SK-N-SH (cell line): Measurements from ENCODE around the gene MAP3K12. TPM values are rescaled to one million over a fixed set of nuclear protein-coding genes. Genes with fewer than 3 reads are reported as not detected.

Experiments used
- CTCF ChIA-PET: fragments of 300-600, 350-600 bp; formaldehyde crosslinking; extraction: SDS; loops from one replicate; lab custom pipeline; 2021; lab: Yijun Ruan, JAX
- POLR2A ChIA-PET: fragments of 350-600 bp; sonication (Branson Sonifier 250); formaldehyde crosslinking; extraction: SDS; loops from one replicate; lab custom pipeline; 2020; ENCODE audit warnings: antibody characterized with exemption, inconsistent platforms; lab: Yijun Ruan, JAX
- DNase-seq: peaks from one replicate; pipeline ENCODE4 v3.0.0; 2012
- H2AFZ ChIP-seq: fragments of 200-600 bp; sonication (generic); 2 replicates; pipeline ENCODE4 v1.8.1; 2016; ENCODE audit warnings: antibody characterized with exemption, mild to moderate bottlenecking, low read depth
- H3F3A ChIP-seq: fragments of 200-600 bp; sonication (generic); replicated peaks from 2 replicates; pipeline ENCODE3; 2016; ENCODE audit warnings: antibody characterized with exemption, mild to moderate bottlenecking; ENCODE audit not compliant: insufficient read depth
- H3K27ac ChIP-seq, 2 experiments: fragments of 200-500 bp in 1 of 2; fragments of 200-600 bp in 1 of 2; sonication (Bioruptor generic) in 1 of 2; sonication (generic), shearing (Covaris generic) in 1 of 2; 2 replicates each; pipeline versions ENCODE4 v1.5.1 to v1.6.1; 2014 to 2016; ENCODE audit warnings: low read depth in 2 of 2, inconsistent platforms in 1 of 2, low read length in 1 of 2, mild to moderate bottlenecking in 1 of 2, mixed read lengths in 1 of 2
- H3K27me3 ChIP-seq: fragments of 200-600 bp; sonication (generic), shearing (Covaris generic); 2 replicates; pipeline ENCODE4 v1.6.1; 2016; ENCODE audit warnings: mixed run types; ENCODE audit not compliant: insufficient read depth
- H3K36me3 ChIP-seq, 2 experiments: fragments of 200-500 bp in 1 of 2; fragments of 200-600 bp in 1 of 2; sonication (Bioruptor generic) in 1 of 2; sonication (generic) in 1 of 2; replicated peaks in 1 of 2; 2 replicates each; pipeline versions ENCODE3 to v1.5.1; 2014 to 2016; ENCODE audit warnings: low read length in 1 of 2, mild to moderate bottlenecking in 1 of 2; ENCODE audit not compliant: insufficient read depth in 2 of 2, control insufficient read depth in 1 of 2
- H3K4me1 ChIP-seq, 2 experiments: fragments of 200-500 bp in 1 of 2; fragments of 200-600 bp in 1 of 2; sonication (Bioruptor generic) in 1 of 2; sonication (generic), shearing (Covaris generic) in 1 of 2; 2 replicates each; pipeline versions ENCODE4 v1.5.1 to v1.6.1; 2014 to 2016; ENCODE audit warnings: low read depth in 1 of 2, low read length in 1 of 2, mixed run types in 1 of 2; ENCODE audit not compliant: insufficient read depth in 2 of 2, control insufficient read depth in 1 of 2
- H3K4me2 ChIP-seq: fragments of 200-600 bp; sonication (generic), shearing (Covaris generic); 2 replicates; pipeline ENCODE4 v1.6.1; 2017; ENCODE audit warnings: mixed run types
- H3K4me3 ChIP-seq, 2 experiments: fragments of 200-500 bp in 1 of 2; fragments of 200-600 bp in 1 of 2; sonication (Bioruptor generic) in 1 of 2; sonication (generic), shearing (Covaris generic) in 1 of 2; 2 replicates each; pipeline versions ENCODE4 v1.5.1 to v1.8.1; 2014 to 2016; ENCODE audit warnings: low read depth in 2 of 2, inconsistent platforms in 1 of 2, low read length in 1 of 2, mild to moderate bottlenecking in 1 of 2, mixed read lengths in 1 of 2, moderate library complexity in 1 of 2
- H3K79me2 ChIP-seq: fragments of 200-600 bp; sonication (generic); 2 replicates; pipeline ENCODE4 v1.8.1; 2017; ENCODE audit warnings: mild to moderate bottlenecking; ENCODE audit not compliant: insufficient read depth
- H3K9ac ChIP-seq: fragments of 200-600 bp; sonication (generic); 2 replicates; pipeline ENCODE4 v1.6.1; 2017; ENCODE audit warnings: mixed run types
- H3K9me2 ChIP-seq: fragments of 200-600 bp; sonication (generic); 2 replicates; pipeline ENCODE4 v1.6.1; 2017; ENCODE audit warnings: mixed run types
- H3K9me3 ChIP-seq: fragments of 200-600 bp; sonication (generic); 2 replicates; pipeline ENCODE4 v1.6.1; 2017; ENCODE audit warnings: mixed run types, mild to moderate bottlenecking, moderate library complexity
- H4K20me1 ChIP-seq: fragments of 200-600 bp; sonication (generic); 2 replicates; pipeline ENCODE4 v1.6.1; 2017; ENCODE audit warnings: mild to moderate bottlenecking, mixed run types; ENCODE audit not compliant: insufficient read depth
- ELF1 ChIP-seq: IDR thresholded peaks from 2 replicates; pipeline ENCODE4 v1.4.0; 2012
- FOSL2 ChIP-seq: IDR thresholded peaks from 2 replicates; pipeline ENCODE4 v1.4.0; 2012; ENCODE audit warnings: low read depth, mild to moderate bottlenecking, moderate library complexity, borderline replicate concordance
- FOXM1 ChIP-seq: IDR thresholded peaks from 2 replicates; pipeline ENCODE4 v1.4.0; 2012; ENCODE audit warnings: low read depth, mild to moderate bottlenecking
- GABPA ChIP-seq: IDR thresholded peaks from 2 replicates; pipeline ENCODE4 v1.4.0; 2012; ENCODE audit warnings: low read depth, mild to moderate bottlenecking
- IRF3 ChIP-seq: fragments of 150-350 bp; IDR thresholded peaks from 2 replicates; pipeline ENCODE4 v1.6.1; 2016; ENCODE audit warnings: mild to moderate bottlenecking, low read depth, low read length
- NFIC ChIP-seq: IDR thresholded peaks from 2 replicates; pipeline ENCODE4 v1.4.0; 2012; ENCODE audit warnings: borderline replicate concordance
- POLR2AphosphoS5 ChIP-seq: IDR thresholded peaks from 2 replicates; pipeline ENCODE4 v1.6.1; 2012; ENCODE audit warnings: low read depth, low read length
- RAD21 ChIP-seq: IDR thresholded peaks from 2 replicates; pipeline ENCODE4 v1.6.1; 2012; ENCODE audit warnings: mild to moderate bottlenecking, low read length
- RCOR1 ChIP-seq: fragments of 150-350 bp; IDR thresholded peaks from 2 replicates; pipeline ENCODE4 v1.6.1; 2017; ENCODE audit warnings: antibody characterized with exemption, low read length
- RFX5 ChIP-seq: IDR thresholded peaks from 2 replicates; pipeline ENCODE4 v1.6.1; 2012; ENCODE audit warnings: mild to moderate bottlenecking, improper control_type of control experiment, low read length
- TCF12 ChIP-seq: IDR thresholded peaks from 2 replicates; pipeline ENCODE4 v1.4.0; 2012
- USF2 ChIP-seq: fragments of 150-350 bp; IDR thresholded peaks from 2 replicates; pipeline ENCODE4 v1.6.1; 2017; ENCODE audit warnings: antibody characterized with exemption, low read length, low read depth, borderline replicate concordance
- YY1 ChIP-seq: IDR thresholded peaks from 2 replicates; pipeline ENCODE4 v1.4.0; 2012; ENCODE audit warnings: low read depth, mild to moderate bottlenecking
- ZBTB33 ChIP-seq: IDR thresholded peaks from 2 replicates; pipeline ENCODE4 v1.4.0; 2012; ENCODE audit warnings: low read depth, borderline replicate concordance
- WGBS: methylation state at CpG from one replicate; pipeline ENCODE4 v1.1.6; 2017; ENCODE audit warnings: low lambda C conversion rate; 5-methylcytosine and 5-hydroxymethylcytosine counted together
- polyA plus RNA-seq, 3 experiments: library from polyadenylated mRNA; depleted of rRNA; stranded (reverse); fragments of >200 nt; gene quantifications; 2 replicates each; pipeline ENCODE4 v1.2.3, GENCODE V29; 2012
- TF ChIP-seq, protein P1 (sequence below): IDR thresholded peaks from 2 replicates; pipeline ENCODE4; 2012

The MAP3K12 gene
- polyA plus RNA-seq, 1 of the 3 experiments (the other 2 are of a cell fraction): 57.6 TPM

GRCh38 chr12:53530920-53531319, 31.7 kb upstream of the MAP3K12 start:
- H2AFZ ChIP-seq: no peak overlapping the region
- DNase-seq: no peak
- no peaks in the 10 kb centered on the region for H3K9me3 ChIP-seq
- H3K36me3 ChIP-seq: peaks cover 41 to 57% of the 10 kb centered on the region in 2 experiments
- H3F3A ChIP-seq: peaks cover 3% of the 10 kb centered on the region
- H3K4me3 ChIP-seq: no peak overlapping the region
- no peaks in the 10 kb centered on the region for H4K20me1 ChIP-seq
- H3K9me2 ChIP-seq: no peaks in the 10 kb centered on the region
- no peak overlapping the region for H3K27ac ChIP-seq
- H3K79me2 ChIP-seq: no peaks in the 10 kb centered on the region; the same call in 1 of the 2 replicates
- CTCF ChIA-PET: interaction anchor here (1.0 to 1.9 kb wide), 3 partner anchors 23 to 215 kb away, joined by 3 to 7 read pairs (median 5); partner anchors contain the start of gene ATP5MC2
- H3K9ac ChIP-seq: no peak overlapping the region
- POLR2A ChIA-PET: no interaction called here
- no peaks in the 10 kb centered on the region for H3K4me1 ChIP-seq
- 82% methylated on average over 3 of the region's 4 CpGs for WGBS
- H3K27me3 ChIP-seq: no peaks in the 10 kb centered on the region
- TF ChIP-seq GABPA (no peak), FOSL2 (peak; percentile 31; the same call in 1 of the 2 replicates), ZBTB33 (no peak), YY1 (no peak)
- no peak overlapping the region for H3K4me2 ChIP-seq

DNA sequence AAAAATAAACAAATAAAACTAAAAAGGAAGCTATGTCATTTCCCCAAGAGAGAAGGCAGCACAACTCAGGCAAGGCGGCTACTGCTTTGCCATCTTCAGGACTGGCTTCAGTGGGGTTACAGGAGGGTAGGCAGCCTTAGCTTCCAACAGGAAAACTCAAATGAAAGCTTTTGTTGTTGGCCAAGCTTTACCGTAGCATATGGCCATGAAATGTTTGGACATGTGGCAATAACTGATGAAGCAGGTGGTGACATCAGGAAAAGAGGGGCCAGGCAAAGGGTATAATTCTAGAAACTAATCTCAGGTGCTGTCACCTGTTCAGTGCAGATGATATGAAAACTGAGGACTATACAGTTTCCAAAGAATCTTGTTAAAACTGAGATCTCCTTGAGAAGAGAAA, 30.8 kb upstream of the MAP3K12 start:
- Histone ChIP-seq H3K79me2 (no peaks in the 10 kb centered on the region; the same call in 1 of the 2 replicates), H3K9ac (no peak overlapping the region), H3K9me2 (no peaks in the 10 kb centered on the region), H2AFZ (no peak overlapping the region), H3F3A (peaks cover 6% of the 10 kb centered on the region), H3K27me3 (no peaks in the 10 kb centered on the region), H3K4me1 (no peaks in the 10 kb centered on the region), H4K20me1 (no peaks in the 10 kb centered on the region), H3K9me3 (no peaks in the 10 kb centered on the region), H3K36me3 (peaks cover 37 to 59% of the 10 kb centered on the region in 2 experiments), H3K27ac (no peak overlapping the region), H3K4me3 (no peak overlapping the region), H3K4me2 (no peak overlapping the region)
- ChIA-PET CTCF (interaction anchor here (0.8 to 1.7 kb wide), 5 partner anchors 14 to 217 kb away, joined by 3 to 6 read pairs (median 3); no protein-coding TSS in a partner anchor), POLR2A (no interaction called here)
- 95% methylated on average over 2 of the region's 2 CpGs for WGBS
- TF ChIP-seq POLR2AphosphoS5 (no peak), USF2 (no peak), RAD21 (no peak)
- DNase-seq: no peak

- Histone ChIP-seq H3K4me1 (no peaks in the 10 kb centered on the region), H3K36me3 (peaks cover 31 to 58% of the 10 kb centered on the region in 2 experiments), H2AFZ (no peak overlapping the region), H3K4me3 (no peak overlapping the region), H3F3A (peaks cover 4% of the 10 kb centered on the region), H4K20me1 (no peaks in the 10 kb centered on the region), H3K9ac (no peak overlapping the region), H3K27ac (no peak overlapping the region), H3K4me2 (no peak overlapping the region), H3K27me3 (no peaks in the 10 kb centered on the region), H3K79me2 (no peaks in the 10 kb centered on the region), H3K9me3 (no peaks in the 10 kb centered on the region), H3K9me2 (no peaks in the 10 kb centered on the region)
- TF ChIP-seq RFX5 (no peak), RCOR1 (no peak), FOXM1 (no peak), POLR2AphosphoS5 (no peak), ELF1 (no peak), NFIC (no peak), IRF3 (no peak), TCF12 (no peak)
- TF ChIP-seq, protein P1, sequence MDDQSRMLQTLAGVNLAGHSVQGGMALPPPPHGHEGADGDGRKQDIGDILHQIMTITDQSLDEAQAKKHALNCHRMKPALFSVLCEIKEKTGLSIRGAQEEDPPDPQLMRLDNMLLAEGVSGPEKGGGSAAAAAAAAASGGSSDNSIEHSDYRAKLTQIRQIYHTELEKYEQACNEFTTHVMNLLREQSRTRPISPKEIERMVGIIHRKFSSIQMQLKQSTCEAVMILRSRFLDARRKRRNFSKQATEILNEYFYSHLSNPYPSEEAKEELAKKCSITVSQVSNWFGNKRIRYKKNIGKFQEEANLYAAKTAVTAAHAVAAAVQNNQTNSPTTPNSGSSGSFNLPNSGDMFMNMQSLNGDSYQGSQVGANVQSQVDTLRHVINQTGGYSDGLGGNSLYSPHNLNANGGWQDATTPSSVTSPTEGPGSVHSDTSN: no peak
- no peak for DNase-seq
- ChIA-PET POLR2A (no interaction called here), CTCF (interaction anchor here (0.8 to 1.8 kb wide), 2 partner anchors 19 to 151 kb away, joined by 4 to 8 read pairs; partner anchors contain the start of gene ATP5MC2)
- 98% methylated on average over 11 of the region's 13 CpGs for WGBS
These were observed 25.2 kb upstream of the MAP3K12 start for GRCh38 chr12:53524476-53524875.
